BJ (cell line): ENCODE measurements around the gene BCKDHB. TPM values are rescaled to one million over a fixed set of nuclear protein-coding genes. Genes with fewer than 3 reads are reported as not detected.
"Not testable (repeated sequence)": the region's sequence is repeated elsewhere in the genome, so short reads cannot be mapped to it uniquely, and the experiment has no call there.

ENCODE experiments used
- CTCF ChIA-PET: fragments of 350-600 bp; formaldehyde crosslinking; extraction: SDS; loops from one replicate; lab custom pipeline; 2021; ENCODE audit warnings: antibody characterized with exemption, inconsistent platforms; lab: Yijun Ruan, JAX
- POLR2A ChIA-PET: fragments of 300-600 bp; sonication (Branson Sonifier 250); formaldehyde crosslinking; extraction: SDS; loops from one replicate; lab custom pipeline; 2021; ENCODE audit warnings: antibody characterized with exemption; lab: Charles Lee
- DNase-seq: peaks from one replicate; pipeline ENCODE4 v3.0.0-alpha.2; 2011; ENCODE audit warnings: low read depth
- H3K27me3 ChIP-seq: 2 replicates; pipeline ENCODE4 v1.6.0; 2011; ENCODE audit warnings: low read length; ENCODE audit not compliant: control insufficient read depth, insufficient read depth
- H3K36me3 ChIP-seq: 2 replicates; pipeline ENCODE4 v1.5.1; 2011; ENCODE audit warnings: low read length; ENCODE audit not compliant: control insufficient read depth, insufficient read depth
- H3K4me3 ChIP-seq: 2 replicates; pipeline ENCODE4 v1.5.1; 2011; ENCODE audit warnings: low read depth, mild to moderate bottlenecking, control low read depth, low read length
- CTCF ChIP-seq: IDR thresholded peaks from 2 replicates; pipeline ENCODE4 v1.5.1; 2011; ENCODE audit warnings: low read depth, mild to moderate bottlenecking, control low read depth, inconsistent platforms, low read length, moderate library complexity; ENCODE audit not compliant: insufficient read depth
- polyA plus RNA-seq: library from polyadenylated mRNA; depleted of rRNA; stranded (reverse); fragments of >200 nt; gene quantifications from 2 replicates; pipeline ENCODE4 v1.2.3, GENCODE V29; 2011

BCKDHB gene
- polyA plus RNA-seq, 1 experiment = 8.0 TPM

- DNase-seq = no peak
- POLR2A ChIA-PET = no interaction called here
These were observed 174.0 kb downstream of the BCKDHB start for GRCh38 chr6:80280262-80281010.

GRCh38 chr6:80282913-80283554, 176.6 kb downstream of the BCKDHB start:
- Histone ChIP-seq H3K36me3 (no peaks in the 10 kb centered on the region), H3K4me3 (no peak overlapping the region), H3K27me3 (no peaks in the 10 kb centered on the region)
- no peak for TF ChIP-seq CTCF
- POLR2A ChIA-PET = no interaction called here
- DNase-seq = no peak
- CTCF ChIA-PET = no interaction called here

More at GRCh38 chr6:80280262-80281010, 174.0 kb downstream of the BCKDHB start:
- Histone ChIP-seq H3K36me3 (no peaks in the 10 kb centered on the region), H3K4me3 (no peak overlapping the region), H3K27me3 (no peaks in the 10 kb centered on the region)
- no peak for TF ChIP-seq CTCF
- CTCF ChIA-PET = interaction anchor here (0.6 kb wide), 1 partner anchor 1219 kb away, joined by 3 read pairs; no protein-coding TSS in a partner anchor

- TF ChIP-seq CTCF = no peak
- Histone ChIP-seq H3K4me3 (no peak overlapping the region), H3K27me3 (no peaks in the 10 kb centered on the region), H3K36me3 (no peaks in the 10 kb centered on the region)
- ChIA-PET POLR2A (no interaction called here), CTCF (no interaction called here)
- DNase-seq = no peak
These were observed 180.6 kb downstream of the BCKDHB start for GRCh38 chr6:80287112-80287511.

- H3K36me3 ChIP-seq = no peaks in the 10 kb centered on the region
- ChIA-PET CTCF (no interaction called here), POLR2A (interaction anchor here (0.5 to 0.6 kb wide), 2 partner anchors 39 to 513 kb away, joined by 3 read pairs; no protein-coding TSS in a partner anchor)
- DNase-seq = no peak
- H3K27me3 ChIP-seq = no peaks in the 10 kb centered on the region
- no peak for TF ChIP-seq CTCF
- no peak overlapping the region for H3K4me3 ChIP-seq
These were observed 181.1 kb downstream of the BCKDHB start for GRCh38 chr6:80287607-80288006.

- no peak for DNase-seq
- no peaks in the 10 kb centered on the region for H3K27me3 ChIP-seq
- H3K4me3 ChIP-seq = no peak overlapping the region
- CTCF ChIA-PET = no interaction called here
- no peaks in the 10 kb centered on the region for H3K36me3 ChIP-seq
- TF ChIP-seq CTCF = no peak
- POLR2A ChIA-PET = no interaction called here
These were observed 183.3 kb downstream of the BCKDHB start for GRCh38 chr6:80289727-80290126.

- H3K27me3 ChIP-seq, H3K36me3 ChIP-seq, POLR2A ChIA-PET, CTCF ChIA-PET, DNase-seq, H3K4me3 ChIP-seq: not testable (repeated sequence)
These were observed 188.1 kb downstream of the BCKDHB start for GRCh38 chr6:80294531-80294930.
